Islet of Langerhans (tissue), 1 donor: ENCODE results near the gene GUCA2B.

Experiments
- FAIRE-seq: peaks from one replicate; lab custom pipeline; 2011; peaks lifted over from hg19 to GRCh38; lab: Jason Lieb, UNC

GUCA2B gene

DNA sequence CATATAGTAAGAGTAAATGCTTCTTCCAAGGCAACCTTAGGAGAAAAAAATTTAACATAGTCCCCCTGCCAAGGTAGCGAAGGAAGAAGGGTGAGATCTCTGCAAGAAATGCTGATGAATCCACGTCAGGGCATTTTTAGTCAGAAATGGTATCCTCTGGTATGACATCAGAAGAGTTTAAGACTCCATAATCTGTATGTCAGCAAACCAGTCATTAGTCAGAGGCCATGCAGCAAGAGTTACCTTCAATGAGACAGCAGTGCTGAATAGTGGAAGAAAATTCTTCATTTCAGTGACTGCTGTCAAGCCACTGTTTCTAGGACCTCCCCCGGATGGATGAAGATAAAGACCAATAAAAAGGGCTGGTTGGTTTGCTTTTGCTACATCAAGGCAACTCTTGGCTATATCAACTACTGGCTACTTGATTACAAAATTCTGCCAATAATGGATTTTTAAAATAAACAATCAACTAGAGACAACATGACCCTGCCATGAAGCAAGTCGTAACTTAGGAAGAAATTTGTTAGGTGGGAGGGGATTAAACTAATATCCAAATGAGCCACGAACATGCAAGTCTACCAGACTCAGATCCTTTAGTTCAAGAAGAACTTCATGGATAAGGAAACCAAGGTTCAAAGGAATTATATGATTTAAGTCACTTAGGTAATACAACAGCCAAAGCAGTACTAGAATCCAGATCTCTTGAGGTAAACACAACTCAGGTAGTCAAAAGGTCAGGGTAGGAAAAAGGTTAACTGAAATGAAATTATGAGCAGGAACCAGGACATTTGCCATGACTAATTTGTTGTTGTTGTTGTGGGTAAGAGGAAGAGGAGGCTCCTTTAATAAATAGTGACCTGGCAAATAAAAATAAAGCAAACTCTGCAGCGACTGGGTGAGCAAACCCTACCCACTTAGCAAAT lies 37.0 kb downstream of the GUCA2B start:
- no peak for FAIRE-seq

DNA sequence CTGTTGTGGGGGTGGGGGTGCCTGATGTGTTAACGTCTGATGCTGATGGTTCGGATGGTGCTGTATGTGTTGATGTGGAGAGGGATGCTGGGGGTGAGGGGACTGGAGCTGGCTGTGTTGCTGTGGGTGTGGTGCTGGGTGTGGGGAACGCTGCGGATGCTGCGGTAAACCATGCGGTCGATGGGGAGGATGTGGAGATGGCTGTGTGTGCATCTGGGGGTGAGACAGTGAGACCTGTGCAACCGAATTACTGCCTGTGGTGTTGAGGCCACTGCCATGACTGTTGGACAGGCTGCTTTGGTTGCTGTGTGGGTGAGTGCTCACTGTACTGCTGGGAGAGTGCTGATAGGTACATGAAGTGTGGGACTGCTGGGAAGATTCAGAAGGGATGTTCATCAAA lies 38.1 kb downstream of the GUCA2B start:
- FAIRE-seq = no peak

DNA sequence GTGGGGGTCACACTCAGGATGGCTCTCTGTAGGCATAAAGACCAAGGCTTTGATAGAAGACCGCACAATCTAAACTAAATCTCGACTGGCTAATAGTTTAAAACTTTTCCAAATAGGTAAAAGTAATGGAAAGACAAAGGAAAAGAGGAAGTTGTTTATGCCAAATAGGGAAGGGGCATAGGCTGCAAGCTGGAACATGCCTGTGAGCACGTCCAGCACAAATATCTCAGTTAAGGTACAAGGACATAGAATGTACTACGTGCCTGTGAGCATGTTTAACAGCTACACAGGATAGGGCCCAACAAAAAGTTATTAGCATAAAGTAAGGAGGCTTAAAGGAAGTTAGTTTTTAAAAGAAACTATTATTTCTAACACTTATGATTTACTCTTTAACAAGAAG lies 38.9 kb downstream of the GUCA2B start:
- FAIRE-seq = no peak

DNA sequence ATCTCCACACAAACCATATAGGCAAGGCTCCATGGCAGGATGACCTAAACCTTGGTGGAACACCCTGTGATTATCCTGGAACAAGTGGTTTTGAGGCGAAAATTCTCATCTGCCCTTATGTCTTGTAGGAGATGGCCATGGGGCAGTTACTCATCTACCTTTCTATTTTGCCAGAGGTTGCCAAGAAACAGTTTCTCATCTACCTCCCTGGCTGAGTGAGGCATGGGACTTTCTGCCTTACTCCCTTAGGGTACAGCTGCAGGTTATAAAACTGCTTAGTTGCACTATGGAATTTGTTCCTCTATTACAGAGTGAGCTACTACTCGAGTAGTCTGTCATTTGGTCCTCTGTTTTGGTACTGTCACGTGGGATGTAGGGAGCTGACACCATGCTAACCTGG lies 42.6 kb downstream of the GUCA2B start:
- no peak for FAIRE-seq

DNA sequence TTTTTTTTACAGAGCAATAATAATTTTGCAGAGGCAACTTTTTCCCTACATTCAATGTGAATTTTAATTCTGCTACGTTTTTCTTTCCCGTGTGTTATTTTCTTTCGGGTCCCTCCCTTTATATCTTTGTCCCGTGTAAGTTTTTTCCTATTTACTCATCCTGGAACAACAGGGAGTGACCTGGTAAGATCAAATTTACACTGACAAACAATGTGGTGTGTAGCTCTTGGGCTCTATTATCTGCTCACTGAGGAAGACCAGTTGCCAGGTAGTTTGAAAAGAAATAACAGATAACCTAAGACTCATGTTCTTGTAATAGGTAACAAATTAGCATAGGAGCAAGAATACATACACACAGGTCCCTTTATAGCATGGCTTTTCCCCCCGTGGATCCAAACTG lies 45.0 kb downstream of the GUCA2B start:
- FAIRE-seq = no peak

DNA sequence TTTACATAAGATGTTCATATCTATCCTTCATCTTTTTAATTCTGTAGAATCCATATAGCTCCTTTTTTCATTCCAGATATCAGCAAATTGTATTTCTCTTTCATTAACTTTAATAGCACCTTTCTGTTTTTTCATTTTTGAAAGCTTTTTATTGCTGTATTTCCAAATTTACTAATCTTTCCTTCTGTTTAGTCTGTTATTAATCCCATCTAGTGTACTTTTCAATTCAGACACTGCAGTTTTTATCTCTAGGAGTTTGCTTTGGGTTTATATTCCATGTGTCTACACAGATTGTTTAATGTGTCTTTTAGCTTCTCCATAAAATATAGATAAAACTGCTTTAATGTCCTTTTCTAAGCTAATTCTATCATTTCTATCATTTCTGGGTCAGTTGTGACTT lies 48.8 kb downstream of the GUCA2B start:
- FAIRE-seq = no peak
